Measurements from ENCODE around the gene CDHR5. TPM values are rescaled to one million over a fixed set of nuclear protein-coding genes. Genes with fewer than 3 reads are reported as not detected.

Gene CDHR5
- total RNA-seq, 1 donor from 2014 or later = not detected

- H3K36me3 ChIP-seq = peaks cover 3% of the 10 kb centered on the region
- H3K4me1 ChIP-seq = peaks cover 24% of the 10 kb centered on the region
- no peak overlapping the region for H3K4me3 ChIP-seq
- H3K27ac ChIP-seq = no peak overlapping the region
- intact Hi-C loops (cut with DNase I) = no loop called here
- ATAC-seq (no peak), DNase-seq (no peak)
- H3K27me3 ChIP-seq = no peaks in the 10 kb centered on the region
- H3K9me3 ChIP-seq = no peaks in the 10 kb centered on the region
- TF ChIP-seq CTCF (IDR thresholded peaks at IDR 0.05) = no peak
Observed at GRCh38 chr11:617912-618682, 6.7 kb downstream of the CDHR5 start.

- Histone ChIP-seq H3K27me3 (no peaks in the 10 kb centered on the region), H3K9me3 (no peaks in the 10 kb centered on the region), H3K4me1 (peaks cover 28% of the 10 kb centered on the region), H3K27ac (no peak overlapping the region), H3K4me3 (no peak overlapping the region), H3K36me3 (peaks cover 10% of the 10 kb centered on the region)
- DNase-seq (no peak), ATAC-seq (no peak)
- TF ChIP-seq CTCF (IDR thresholded peaks at IDR 0.05) = no peak
- intact Hi-C loops (cut with DNase I) = no loop called here
Observed at GRCh38 chr11:617199-617911, 7.4 kb downstream of the CDHR5 start.

DNA sequence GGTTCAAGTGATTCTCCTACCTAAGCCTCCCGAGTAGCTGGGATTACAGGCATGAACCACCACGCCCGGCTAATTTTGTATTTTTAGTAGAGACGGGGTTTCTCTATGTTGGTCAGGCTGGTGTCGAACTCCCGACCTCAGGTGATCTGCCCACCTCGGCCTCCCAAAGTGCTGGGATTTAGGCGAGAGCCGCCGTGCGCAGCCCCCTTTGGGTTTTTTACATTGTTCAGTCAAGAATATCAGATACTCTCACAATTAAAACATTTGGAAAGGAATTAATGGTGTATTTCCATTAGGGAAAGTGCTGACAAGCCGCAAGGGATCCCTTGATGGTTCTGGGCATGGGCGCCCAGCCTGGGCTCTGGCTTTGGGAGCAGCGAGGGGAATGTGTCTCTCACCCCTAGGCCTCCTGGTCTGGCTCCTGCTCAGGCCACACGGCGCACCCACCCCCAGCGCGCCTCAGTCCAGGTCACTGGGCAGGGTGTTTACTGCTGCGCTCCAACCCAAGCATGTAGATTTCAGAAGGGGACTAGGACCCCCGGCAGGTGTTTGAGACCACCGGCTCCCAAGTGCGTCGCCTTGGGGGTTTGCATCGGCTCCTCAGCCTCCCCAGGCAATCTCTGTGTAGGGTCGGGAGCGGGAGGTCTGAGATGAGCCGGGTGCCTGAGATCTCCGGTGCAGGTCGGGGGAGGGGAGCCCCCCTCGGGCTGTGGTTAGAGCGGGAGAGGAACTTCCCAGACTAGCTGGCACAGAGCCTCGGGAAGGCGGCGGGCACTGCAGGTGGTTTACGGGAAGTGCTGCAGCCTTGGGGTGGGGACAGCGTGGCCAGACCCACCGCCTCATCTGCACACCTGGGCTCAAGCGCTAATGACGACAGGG is 8.2 kb downstream of the CDHR5 start:
- intact Hi-C loops (cut with DNase I) = no loop called here

GRCh38 chr11:615504-616319 is 9.0 kb downstream of the CDHR5 start, which contains the start of gene IRF7:
Gene IRF7, minus strand, starts transcription at chr11:615950. Its CDS starts 586 bp downstream, at chr11:615364.
- H3K36me3 ChIP-seq = peaks cover 27% of the 10 kb centered on the region

More for the DNA sequence above, 8.2 kb downstream of the CDHR5 start:
- H3K36me3 ChIP-seq = peaks cover 18% of the 10 kb centered on the region
- peak overlapping the region; percentile 92 for H3K27ac ChIP-seq
- H3K9me3 ChIP-seq = no peaks in the 10 kb centered on the region
- no peaks in the 10 kb centered on the region for H3K27me3 ChIP-seq
- DNase-seq (no peak), ATAC-seq (no peak)
- H3K4me1 ChIP-seq = peaks cover 28% of the 10 kb centered on the region
- no peak for TF ChIP-seq CTCF (IDR thresholded peaks at IDR 0.05)
- H3K4me3 ChIP-seq = peak overlapping the region; percentile 76

More at GRCh38 chr11:615504-616319, 9.0 kb downstream of the CDHR5 start, which contains the start of gene IRF7:
- Histone ChIP-seq H3K4me1 (peaks cover 28% of the 10 kb centered on the region), H3K27me3 (no peaks in the 10 kb centered on the region), H3K4me3 (peak within 1 kb of the TSS; percentile 76), H3K9me3 (no peaks in the 10 kb centered on the region), H3K27ac (peak within 1 kb of the TSS; percentile 92)
- DNase-seq = peak; percentile 99
- no peak for TF ChIP-seq CTCF (IDR thresholded peaks at IDR 0.05)
- intact Hi-C loops (cut with DNase I) = no loop called here
- peak; percentile 86 for ATAC-seq

Measured in upper lobe of right lung (tissue), 1 donor.